HEK293 (cell line): ENCODE data around the gene RPS15A.
A peak's percentile ranks its signal among the peaks of the same experiment; 100 is the strongest.

Experiments used
- CTCF ChIA-PET: fragments of 350-600 bp; formaldehyde crosslinking; extraction: SDS; loops from one replicate; lab custom pipeline; 2021; ENCODE audit warnings: antibody characterized with exemption; lab: Yijun Ruan, JAX
- POLR2A ChIA-PET: fragments of 300-600 bp; formaldehyde crosslinking; extraction: SDS; loops from one replicate; lab custom pipeline; 2020; ENCODE audit warnings: antibody characterized with exemption, inconsistent platforms; lab: Yijun Ruan, JAX
- H3K27ac ChIP-seq: fragments of 200-500 bp; sonication (Bioruptor generic); 2 replicates; pipeline ENCODE4 v1.5.1; 2014; ENCODE audit warnings: low read depth, low read length, control low read depth, inconsistent platforms; ENCODE audit errors: extremely low read depth
- H3K36me3 ChIP-seq, 2 experiments: fragments of 200-500 bp in 1 of 2; sonication (Bioruptor generic) in 1 of 2; 1 replicate in 1 of 2; 2 replicates in 1 of 2; pipeline ENCODE4 v1.5.1; 2014 to 2017; ENCODE audit warnings: inconsistent platforms in 2 of 2, low read length in 2 of 2; ENCODE audit not compliant: control insufficient read depth in 2 of 2, insufficient read depth in 1 of 2
- H3K4me1 ChIP-seq: fragments of 200-500 bp; sonication (Bioruptor generic); 2 replicates; pipeline ENCODE4 v1.5.1; 2014; ENCODE audit warnings: mild to moderate bottlenecking, low read length, inconsistent platforms; ENCODE audit not compliant: control insufficient read depth, insufficient read depth
- H3K4me3 ChIP-seq: 2 replicates; pipeline ENCODE4 v1.5.1; 2011; ENCODE audit warnings: low read depth, mild to moderate bottlenecking, control low read depth, low read length, moderate library complexity
- H3K9me3 ChIP-seq: fragments of 200-500 bp; sonication (Bioruptor generic); 2 replicates; pipeline ENCODE4 v1.5.1; 2014; ENCODE audit warnings: low read depth, low read length, inconsistent platforms; ENCODE audit not compliant: control insufficient read depth, insufficient read depth
- BCL11A ChIP-seq: fragments of 450-650 bp; formaldehyde crosslinking; IDR thresholded peaks from 2 replicates; pipeline ENCODE4 v1.5.1; 2016; ENCODE audit warnings: low read depth, missing biosample characterization, missing genetic modification characterization
- GFI1B ChIP-seq: fragments of 450-650 bp; formaldehyde crosslinking; IDR thresholded peaks from 2 replicates; pipeline ENCODE4 v1.5.1; 2016; ENCODE audit warnings: missing biosample characterization, missing genetic modification characterization
- IKZF3 ChIP-seq: fragments of 450-650 bp; IDR thresholded peaks from 2 replicates; pipeline ENCODE4 v1.5.0; 2018; ENCODE audit warnings: missing biosample characterization, mild to moderate bottlenecking, missing genetic modification characterization, moderate library complexity
- INSM2 ChIP-seq: fragments of 450-650 bp; formaldehyde crosslinking; IDR thresholded peaks from 2 replicates; pipeline ENCODE4 v1.5.1; 2016; ENCODE audit warnings: missing biosample characterization, missing genetic modification characterization
- KLF1 ChIP-seq: fragments of 450-650 bp; formaldehyde crosslinking; IDR thresholded peaks from 2 replicates; pipeline ENCODE4 v1.5.1; 2016; ENCODE audit warnings: missing biosample characterization, missing genetic modification characterization
- KLF10 ChIP-seq: fragments of 450-650 bp; IDR thresholded peaks from 2 replicates; pipeline ENCODE4 v1.5.1; 2018; ENCODE audit warnings: missing biosample characterization, mild to moderate bottlenecking, missing genetic modification characterization
- PRDM1 ChIP-seq: fragments of 450-650 bp; formaldehyde crosslinking; IDR thresholded peaks from 2 replicates; pipeline ENCODE4; 2016; ENCODE audit warnings: missing biosample characterization, missing genetic modification characterization
- ZBTB48 ChIP-seq: fragments of 450-650 bp; formaldehyde crosslinking; IDR thresholded peaks from 2 replicates; pipeline ENCODE4 v1.5.1; 2016; ENCODE audit warnings: missing biosample characterization, missing genetic modification characterization
- ZBTB8A ChIP-seq: fragments of 450-650 bp; formaldehyde crosslinking; IDR thresholded peaks from 2 replicates; pipeline ENCODE4 v1.5.1; 2016; ENCODE audit warnings: missing biosample characterization, missing genetic modification characterization
- ZFHX2 ChIP-seq: fragments of 450-650 bp; formaldehyde crosslinking; conservative IDR thresholded peaks from 2 replicates; pipeline ENCODE4 v1.5.1; 2016; ENCODE audit warnings: missing biosample characterization, missing genetic modification characterization
- ZIC2 ChIP-seq: fragments of 450-650 bp; formaldehyde crosslinking; IDR thresholded peaks from 2 replicates; pipeline ENCODE4 v1.5.1; 2016; ENCODE audit warnings: missing biosample characterization, missing genetic modification characterization
- ZNF132 ChIP-seq: fragments of 450-650 bp; formaldehyde crosslinking; IDR thresholded peaks from 2 replicates; pipeline ENCODE4 v1.5.1; 2017; ENCODE audit warnings: missing biosample characterization, missing genetic modification characterization, borderline replicate concordance
- ZNF133 ChIP-seq: fragments of 450-650 bp; formaldehyde crosslinking; IDR thresholded peaks from 2 replicates; pipeline ENCODE4 v1.5.1; 2016; ENCODE audit warnings: missing biosample characterization, missing genetic modification characterization
- ZNF155 ChIP-seq: fragments of 450-650 bp; formaldehyde crosslinking; IDR thresholded peaks from 2 replicates; pipeline ENCODE4 v1.5.1; 2016; ENCODE audit warnings: missing biosample characterization, missing genetic modification characterization
- ZNF248 ChIP-seq: fragments of 450-650 bp; formaldehyde crosslinking; IDR thresholded peaks from 2 replicates; pipeline ENCODE4 v1.5.1; 2017; ENCODE audit warnings: missing biosample characterization, missing genetic modification characterization
- ZNF302 ChIP-seq: fragments of 450-650 bp; formaldehyde crosslinking; IDR thresholded peaks from 2 replicates; pipeline ENCODE4 v1.5.1; 2016; ENCODE audit warnings: missing biosample characterization, missing genetic modification characterization, low read depth
- ZNF335 ChIP-seq: fragments of 450-650 bp; formaldehyde crosslinking; conservative IDR thresholded peaks from 2 replicates; pipeline ENCODE4 v1.5.1; 2016; ENCODE audit warnings: missing biosample characterization, missing genetic modification characterization
- ZNF48 ChIP-seq: fragments of 450-650 bp; formaldehyde crosslinking; IDR thresholded peaks from 2 replicates; pipeline ENCODE4 v1.5.1; 2016; ENCODE audit warnings: missing biosample characterization, missing genetic modification characterization
- ZNF501 ChIP-seq: fragments of 450-650 bp; formaldehyde crosslinking; IDR thresholded peaks from 2 replicates; pipeline ENCODE4 v1.5.1; 2016; ENCODE audit warnings: missing biosample characterization, missing genetic modification characterization
- ZNF561 ChIP-seq: fragments of 450-650 bp; IDR thresholded peaks from 2 replicates; pipeline ENCODE4 v1.5.1; 2018; ENCODE audit warnings: missing biosample characterization, missing genetic modification characterization, borderline replicate concordance
- ZNF623 ChIP-seq: fragments of 450-650 bp; formaldehyde crosslinking; IDR thresholded peaks from 2 replicates; pipeline ENCODE4 v1.5.1; 2016; ENCODE audit warnings: missing biosample characterization, missing genetic modification characterization
- ZNF76 ChIP-seq: fragments of 450-650 bp; formaldehyde crosslinking; IDR thresholded peaks from 2 replicates; pipeline ENCODE4; 2016; ENCODE audit warnings: low read depth, missing biosample characterization, missing genetic modification characterization, borderline replicate concordance
- ZNF792 ChIP-seq: fragments of 450-650 bp; formaldehyde crosslinking; IDR thresholded peaks from 2 replicates; pipeline ENCODE4 v1.5.1; 2016; ENCODE audit warnings: missing biosample characterization, missing genetic modification characterization
- ZSCAN30 ChIP-seq: fragments of 450-650 bp; IDR thresholded peaks from 2 replicates; pipeline ENCODE4 v1.5.1; 2018; ENCODE audit warnings: missing biosample characterization, mild to moderate bottlenecking, missing genetic modification characterization, moderate library complexity
- TF ChIP-seq, protein P1 (sequence below): fragments of 450-650 bp; IDR thresholded peaks from 2 replicates; pipeline ENCODE4 v1.5.1; 2018; ENCODE audit warnings: missing biosample characterization, missing genetic modification characterization
- TF ChIP-seq, protein P2 (sequence below): fragments of 450-650 bp; formaldehyde crosslinking; IDR thresholded peaks from 2 replicates; pipeline ENCODE4 v1.5.1; 2016; ENCODE audit warnings: missing biosample characterization, missing genetic modification characterization
- TF ChIP-seq, protein P3 (sequence below): fragments of 450-650 bp; formaldehyde crosslinking; IDR thresholded peaks from 2 replicates; pipeline ENCODE4 v1.5.1; 2016; ENCODE audit warnings: missing biosample characterization, missing genetic modification characterization

The RPS15A gene

DNA sequence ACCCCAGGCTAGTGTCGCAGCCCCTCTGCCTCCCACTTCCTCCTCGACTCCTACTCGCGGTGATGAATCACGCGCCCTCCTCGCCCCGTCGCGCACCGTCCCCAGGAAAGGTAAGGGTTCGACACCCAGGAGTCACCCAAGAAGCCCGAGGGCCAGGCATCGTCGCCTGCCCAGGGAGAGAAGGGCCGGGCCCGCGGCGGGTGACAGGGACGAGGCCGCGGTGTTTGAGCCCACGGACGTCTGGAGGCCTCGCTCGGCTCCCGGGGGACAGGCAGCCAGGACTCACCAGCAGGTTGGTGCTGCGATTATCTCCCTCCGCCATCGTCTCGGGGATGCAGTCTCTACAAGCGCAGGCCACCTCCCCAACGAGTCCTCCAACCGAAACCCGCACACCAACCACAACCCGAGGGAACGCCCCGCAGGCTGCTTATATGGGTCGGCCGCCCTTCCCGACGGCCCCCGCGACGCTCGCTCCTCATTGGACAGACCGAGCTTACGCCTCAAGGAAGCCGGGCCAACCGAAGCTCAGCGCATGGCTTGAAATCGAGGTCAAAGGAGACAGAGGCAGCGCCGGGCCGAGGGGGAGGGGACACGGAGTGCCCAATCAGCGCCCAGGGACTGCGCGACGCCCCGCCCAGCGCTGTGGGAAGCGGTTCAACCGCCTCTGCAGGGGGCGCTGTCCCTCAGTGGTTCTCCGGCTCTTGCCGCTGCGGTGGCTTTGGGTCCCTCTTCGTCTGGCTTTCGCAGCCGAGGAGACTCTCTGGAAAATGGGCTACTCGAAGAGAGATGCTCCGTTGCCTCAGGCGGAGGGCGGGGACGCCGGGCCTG lies 11.2 kb upstream of the RPS15A start, which contains the start of gene ARL6IP1 (continued):
- TF ChIP-seq ZNF48 (no peak), ZBTB8A (tag by site-specific recombination) (peak; percentile 61; the same call in 1 of the 2 replicates), INSM2 (tag by site-specific recombination) (peak; percentile 22; the same call in 1 of the 2 replicates), ZBTB48 (tag by site-specific recombination) (peak; percentile 81), ZNF133 (no peak), ZNF501 (peak; percentile 70), ZNF155 (no peak), ZNF76 (tag by site-specific recombination) (peak; percentile 96), BCL11A (tag by site-specific recombination) (no peak), ZNF561 (tag by site-specific recombination) (peak; percentile 67; the same call in 1 of the 2 replicates)
- TF ChIP-seq, protein P1, sequence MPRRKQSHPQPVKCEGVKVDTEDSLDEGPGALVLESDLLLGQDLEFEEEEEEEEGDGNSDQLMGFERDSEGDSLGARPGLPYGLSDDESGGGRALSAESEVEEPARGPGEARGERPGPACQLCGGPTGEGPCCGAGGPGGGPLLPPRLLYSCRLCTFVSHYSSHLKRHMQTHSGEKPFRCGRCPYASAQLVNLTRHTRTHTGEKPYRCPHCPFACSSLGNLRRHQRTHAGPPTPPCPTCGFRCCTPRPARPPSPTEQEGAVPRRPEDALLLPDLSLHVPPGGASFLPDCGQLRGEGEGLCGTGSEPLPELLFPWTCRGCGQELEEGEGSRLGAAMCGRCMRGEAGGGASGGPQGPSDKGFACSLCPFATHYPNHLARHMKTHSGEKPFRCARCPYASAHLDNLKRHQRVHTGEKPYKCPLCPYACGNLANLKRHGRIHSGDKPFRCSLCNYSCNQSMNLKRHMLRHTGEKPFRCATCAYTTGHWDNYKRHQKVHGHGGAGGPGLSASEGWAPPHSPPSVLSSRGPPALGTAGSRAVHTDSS (tag by site-specific recombination): no peak
- TF ChIP-seq, all 188 proteins: peak for 87

- POLR2A ChIA-PET: interaction anchor here (1.0 to 8.2 kb wide), 8 partner anchors 13 to 313 kb away, joined by 3 to 329 read pairs (median 8); partner anchors contain the start of genes COQ7, ITPRIPL2 and RPS15A
- CTCF ChIA-PET: interaction anchor here (0.6 to 1.5 kb wide), 7 partner anchors 9 to 175 kb away, joined by 3 to 8 read pairs (median 4); partner anchors contain the start of gene RPS15A
- Histone ChIP-seq H3K36me3 (peaks cover 22 to 34% of the 10 kb centered on the region in 2 experiments), H3K27ac (peak overlapping the region; percentile 64), H3K4me1 (peaks cover 10% of the 10 kb centered on the region; the same call in 1 of the 2 replicates), H3K9me3 (no peaks in the 10 kb centered on the region), H3K4me3 (peak overlapping the region; percentile 98)
- TF ChIP-seq ZIC2 (tag by site-specific recombination) (peak; percentile 13; the same call in 1 of the 2 replicates), ZNF335 (0 out of 2 replicates have a peak, but pooled peaks have one; percentile 37), IKZF3 (tag by site-specific recombination) (peak; percentile 15; the same call in 1 of the 2 replicates), KLF1 (tag by site-specific recombination) (no peak), ZSCAN30 (tag by site-specific recombination) (no peak)
These were observed 10.6 kb upstream of the RPS15A start for GRCh38 chr16:18800775-18801144.

GRCh38 chr16:18800293-18800692 lies 10.2 kb upstream of the RPS15A start:
- POLR2A ChIA-PET: interaction anchor here (1.5 to 8.2 kb wide), 5 partner anchors 12 to 314 kb away, joined by 5 to 329 read pairs (median 9); partner anchors contain the start of genes COQ7, ITPRIPL2 and RPS15A
- Histone ChIP-seq H3K9me3 (no peaks in the 10 kb centered on the region), H3K36me3 (peaks cover 27 to 39% of the 10 kb centered on the region in 2 experiments), H3K4me3 (peak overlapping the region; percentile 98), H3K27ac (no peak overlapping the region; the same call in 1 of the 2 replicates), H3K4me1 (peaks cover 10% of the 10 kb centered on the region; the same call in 1 of the 2 replicates)
- CTCF ChIA-PET: interaction anchor here (0.6 to 1.1 kb wide), 4 partner anchors 9 to 176 kb away, joined by 3 to 4 read pairs (median 3); no protein-coding TSS in a partner anchor
- TF ChIP-seq ZNF623 (tag by site-specific recombination): no peak
- TF ChIP-seq GFI1B (tag by site-specific recombination): no peak
- TF ChIP-seq ZNF302 (tag by site-specific recombination): no peak
- TF ChIP-seq ZFHX2 (tag by site-specific recombination): no peak
- TF ChIP-seq ZNF132: no peak
- TF ChIP-seq KLF10 (tag by site-specific recombination): no peak
- TF ChIP-seq, protein P2, sequence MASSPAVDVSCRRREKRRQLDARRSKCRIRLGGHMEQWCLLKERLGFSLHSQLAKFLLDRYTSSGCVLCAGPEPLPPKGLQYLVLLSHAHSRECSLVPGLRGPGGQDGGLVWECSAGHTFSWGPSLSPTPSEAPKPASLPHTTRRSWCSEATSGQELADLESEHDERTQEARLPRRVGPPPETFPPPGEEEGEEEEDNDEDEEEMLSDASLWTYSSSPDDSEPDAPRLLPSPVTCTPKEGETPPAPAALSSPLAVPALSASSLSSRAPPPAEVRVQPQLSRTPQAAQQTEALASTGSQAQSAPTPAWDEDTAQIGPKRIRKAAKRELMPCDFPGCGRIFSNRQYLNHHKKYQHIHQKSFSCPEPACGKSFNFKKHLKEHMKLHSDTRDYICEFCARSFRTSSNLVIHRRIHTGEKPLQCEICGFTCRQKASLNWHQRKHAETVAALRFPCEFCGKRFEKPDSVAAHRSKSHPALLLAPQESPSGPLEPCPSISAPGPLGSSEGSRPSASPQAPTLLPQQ (tag by site-specific recombination): no peak
- TF ChIP-seq ZNF248 (tag by site-specific recombination): no peak
- TF ChIP-seq PRDM1: no peak
- TF ChIP-seq ZIC2 (tag by site-specific recombination): no peak
- TF ChIP-seq, protein P3, sequence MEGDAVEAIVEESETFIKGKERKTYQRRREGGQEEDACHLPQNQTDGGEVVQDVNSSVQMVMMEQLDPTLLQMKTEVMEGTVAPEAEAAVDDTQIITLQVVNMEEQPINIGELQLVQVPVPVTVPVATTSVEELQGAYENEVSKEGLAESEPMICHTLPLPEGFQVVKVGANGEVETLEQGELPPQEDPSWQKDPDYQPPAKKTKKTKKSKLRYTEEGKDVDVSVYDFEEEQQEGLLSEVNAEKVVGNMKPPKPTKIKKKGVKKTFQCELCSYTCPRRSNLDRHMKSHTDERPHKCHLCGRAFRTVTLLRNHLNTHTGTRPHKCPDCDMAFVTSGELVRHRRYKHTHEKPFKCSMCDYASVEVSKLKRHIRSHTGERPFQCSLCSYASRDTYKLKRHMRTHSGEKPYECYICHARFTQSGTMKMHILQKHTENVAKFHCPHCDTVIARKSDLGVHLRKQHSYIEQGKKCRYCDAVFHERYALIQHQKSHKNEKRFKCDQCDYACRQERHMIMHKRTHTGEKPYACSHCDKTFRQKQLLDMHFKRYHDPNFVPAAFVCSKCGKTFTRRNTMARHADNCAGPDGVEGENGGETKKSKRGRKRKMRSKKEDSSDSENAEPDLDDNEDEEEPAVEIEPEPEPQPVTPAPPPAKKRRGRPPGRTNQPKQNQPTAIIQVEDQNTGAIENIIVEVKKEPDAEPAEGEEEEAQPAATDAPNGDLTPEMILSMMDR (tag by site-specific recombination): no peak
- no peak for TF ChIP-seq ZNF792
